ENCODE results near the gene MGMT. TPM values are rescaled to one million over a fixed set of nuclear protein-coding genes. Genes with fewer than 3 reads are reported as not detected.

Gene MGMT
- total RNA-seq, 8 experiments from 2014 or later = 11.4 to 25.8 (median 18.2) TPM

DNA sequence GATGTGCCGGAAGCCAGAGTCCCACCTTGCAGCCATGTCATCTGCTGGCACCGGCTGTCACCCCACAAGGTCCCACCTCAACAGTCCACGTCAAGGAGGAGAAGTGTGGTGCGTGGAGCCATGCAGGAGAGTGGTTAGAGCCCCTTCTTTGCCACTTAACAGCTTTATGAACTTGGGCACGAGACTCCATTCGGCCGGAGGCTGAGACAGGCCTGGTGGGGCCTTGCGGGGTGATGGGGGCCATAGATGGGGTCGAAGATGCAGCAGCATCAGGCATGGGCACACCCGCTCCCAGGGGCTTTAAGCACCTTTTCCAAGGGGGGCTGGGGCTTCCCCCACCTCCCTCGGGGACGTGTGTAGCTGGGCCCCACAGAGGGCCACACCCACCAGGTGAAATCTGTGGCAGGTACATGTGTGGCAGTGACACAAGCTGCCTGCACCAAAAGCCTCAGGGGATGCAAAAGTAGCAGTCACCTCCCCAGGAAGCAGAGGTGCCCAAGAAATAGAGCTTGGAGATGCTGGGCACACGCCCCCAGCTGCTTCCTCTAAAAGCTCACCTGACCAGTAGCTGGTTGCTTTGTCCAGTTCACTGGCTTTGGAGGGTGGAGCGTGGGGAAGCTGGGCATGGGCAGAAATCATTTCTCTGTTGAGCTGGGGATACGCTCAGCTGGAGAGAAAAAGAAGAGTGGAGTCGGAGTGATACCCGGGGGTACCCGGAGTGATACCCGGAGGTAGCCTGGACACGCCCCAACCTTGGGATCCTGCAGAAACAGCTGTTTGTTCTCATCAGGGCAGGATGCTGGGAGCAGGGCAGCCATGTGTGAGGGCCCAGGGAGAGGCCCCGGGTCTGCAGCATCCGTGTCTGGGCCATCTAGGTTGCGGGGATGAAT lies 297.2 kb downstream of the MGMT start:
- ATAC-seq (replicated peaks in 6 of 8) = no peak
- 60 to 100% (median 84%) methylated on average over 1 to 9 of the region's 23 CpGs; no CpG with 5 or more reads in 2 of the 10 experiments for WGBS, 10 experiments
- H3K4me3 ChIP-seq = no peak overlapping the region
- H3K4me1 ChIP-seq (replicated peaks in 1 of 2) = peaks cover 14 to 23% of the 10 kb centered on the region in 2 donors
- in situ Hi-C loops (cut with MboI; ENCODE audit: low pct_unique_long_range_greater_than_20kb in 2 of 9, low sequenced_read_pairs in 9 of 9, unreplicated experiment in 9 of 9) = no loop called here
- no peak overlapping the region for H3K27ac ChIP-seq

DNA sequence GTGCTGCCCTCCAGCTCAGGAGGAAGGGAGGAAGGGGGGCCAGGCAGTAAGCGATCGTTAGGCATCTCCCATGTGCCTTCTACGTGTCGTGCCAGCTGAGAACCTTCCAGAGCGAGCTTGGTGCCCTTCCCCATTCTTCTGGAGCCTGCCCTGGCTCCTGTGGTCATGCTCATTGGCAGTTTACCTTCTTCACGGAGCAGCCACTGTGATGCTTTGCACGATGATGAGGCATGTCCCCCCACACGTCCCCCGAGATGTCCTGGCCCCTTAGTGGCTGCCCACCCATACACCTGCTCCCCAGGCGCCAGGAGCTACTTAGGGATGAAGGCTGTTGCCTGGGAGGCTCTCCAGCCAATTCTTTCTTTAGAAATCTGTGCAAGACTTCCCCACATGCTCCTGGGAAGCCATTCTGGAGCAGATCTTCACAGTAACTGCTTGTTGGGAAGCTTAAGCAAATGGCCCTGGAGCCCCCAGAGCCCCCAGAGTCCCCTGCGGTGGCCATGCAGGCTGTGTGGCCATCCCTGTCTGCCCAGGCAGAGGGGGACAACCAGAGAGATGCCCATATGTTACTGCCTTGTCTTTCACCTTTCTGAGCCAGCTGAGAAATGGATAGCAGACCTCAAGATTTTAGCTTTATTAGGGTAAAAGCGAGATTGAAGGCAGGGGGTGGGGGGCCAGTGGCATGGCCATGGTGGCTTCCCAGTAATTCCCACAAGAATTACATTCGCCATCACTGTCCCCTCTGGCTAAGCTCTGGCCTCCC lies 298.0 kb downstream of the MGMT start:
- H3K27ac ChIP-seq = no peak overlapping the region
- in situ Hi-C loops (cut with MboI; ENCODE audit: low pct_unique_long_range_greater_than_20kb in 2 of 9, low sequenced_read_pairs in 9 of 9, unreplicated experiment in 9 of 9) = no loop called here
- H3K4me1 ChIP-seq (replicated peaks in 1 of 2) = peaks cover 14 to 23% of the 10 kb centered on the region in 2 donors
- no peak for ATAC-seq (replicated peaks in 6 of 8)
- no peak overlapping the region for H3K4me3 ChIP-seq
- WGBS, 10 experiments = 50 to 100% (median 96%) methylated on average over 1 to 3 of the region's 13 CpGs; no CpG with 5 or more reads in 6 of the 10 experiments

DNA sequence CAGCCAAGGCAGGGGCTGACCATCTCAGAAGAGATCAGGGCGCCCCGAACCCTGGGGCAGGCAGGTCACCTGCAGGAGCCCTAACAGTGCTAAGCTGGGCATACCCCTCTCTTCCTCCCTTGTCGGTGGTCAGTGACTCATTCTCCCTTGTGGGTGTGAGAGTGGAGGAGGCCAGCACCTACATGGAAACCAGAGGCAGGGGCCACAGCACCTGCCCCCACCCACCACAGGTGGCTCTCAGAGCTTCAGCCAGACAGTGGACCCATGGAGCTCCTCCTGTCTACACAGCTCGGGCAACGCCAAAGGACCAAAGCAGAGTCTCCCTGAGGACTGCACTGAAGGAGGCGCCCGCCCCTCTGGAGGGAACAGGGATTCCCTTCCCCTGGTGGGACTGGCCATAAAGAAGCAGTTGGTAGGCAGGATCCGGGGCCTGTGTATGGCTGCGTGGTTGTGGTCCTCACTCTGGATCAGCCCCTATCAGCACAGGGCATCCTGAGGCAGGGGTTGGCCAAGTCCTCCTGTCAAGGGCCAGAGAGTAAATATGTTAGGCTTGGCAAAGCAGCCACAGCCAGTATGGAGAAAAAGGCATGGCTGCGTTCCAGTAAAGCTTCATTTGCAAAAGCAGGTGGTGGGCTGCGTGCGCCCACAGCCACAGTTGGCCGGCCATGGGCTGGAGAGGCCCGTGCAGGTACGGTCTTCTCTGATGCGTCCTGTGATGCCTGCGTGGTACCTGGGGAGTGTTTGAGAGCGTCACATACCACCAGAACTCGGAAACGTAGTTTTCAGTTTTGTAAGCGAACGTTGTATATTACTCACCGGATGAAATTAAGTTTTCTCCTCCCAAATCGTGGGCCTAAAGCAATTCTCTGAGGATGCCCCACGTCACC lies 298.9 kb downstream of the MGMT start:
- no peak overlapping the region for H3K27ac ChIP-seq
- no peak overlapping the region for H3K4me3 ChIP-seq
- WGBS, 10 experiments = 75 to 100% (median 88%) methylated on average over 1 to 10 of the region's 25 CpGs; no CpG with 5 or more reads in 2 of the 10 experiments
- H3K4me1 ChIP-seq (replicated peaks in 1 of 2) = peaks cover 14 to 23% of the 10 kb centered on the region in 2 donors
- in situ Hi-C loops (cut with MboI; ENCODE audit: low pct_unique_long_range_greater_than_20kb in 2 of 9, low sequenced_read_pairs in 9 of 9, unreplicated experiment in 9 of 9) = no loop called here
- no peak for ATAC-seq (replicated peaks in 6 of 8)

DNA sequence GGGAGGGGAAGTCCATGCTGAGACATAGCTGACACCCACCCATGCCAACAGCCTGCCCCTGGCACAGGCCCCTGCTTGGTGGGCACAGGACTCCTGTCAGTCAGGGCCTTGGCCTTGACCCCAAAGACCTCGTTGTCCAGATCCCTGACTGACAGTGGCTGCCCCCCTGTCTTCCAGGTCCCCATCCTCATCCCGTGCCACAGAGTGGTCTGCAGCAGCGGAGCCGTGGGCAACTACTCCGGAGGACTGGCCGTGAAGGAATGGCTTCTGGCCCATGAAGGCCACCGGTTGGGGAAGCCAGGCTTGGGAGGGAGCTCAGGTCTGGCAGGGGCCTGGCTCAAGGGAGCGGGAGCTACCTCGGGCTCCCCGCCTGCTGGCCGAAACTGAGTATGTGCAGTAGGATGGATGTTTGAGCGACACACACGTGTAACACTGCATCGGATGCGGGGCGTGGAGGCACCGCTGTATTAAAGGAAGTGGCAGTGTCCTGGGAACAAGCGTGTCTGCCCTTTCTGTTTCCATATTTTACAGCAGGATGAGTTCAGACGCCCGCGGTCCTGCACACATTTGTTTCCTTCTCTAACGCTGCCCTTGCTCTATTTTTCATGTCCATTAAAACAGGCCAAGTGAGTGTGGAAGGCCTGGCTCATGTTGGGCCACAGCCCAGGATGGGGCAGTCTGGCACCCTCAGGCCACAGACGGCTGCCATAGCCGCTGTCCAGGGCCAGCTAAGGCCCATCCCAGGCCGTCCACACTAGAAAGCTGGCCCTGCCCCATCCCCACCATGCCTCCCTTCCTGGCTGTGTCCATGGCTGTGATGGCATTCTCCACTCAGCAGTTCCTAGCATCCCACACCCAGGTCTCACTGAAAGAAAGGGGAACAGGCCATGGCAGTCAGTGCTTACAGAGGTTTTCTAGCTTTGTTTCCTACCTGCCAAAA lies 299.8 kb downstream of the MGMT start:
- H3K4me1 ChIP-seq (replicated peaks in 1 of 2) = peaks cover 14 to 20% of the 10 kb centered on the region in 2 donors
- H3K4me3 ChIP-seq = no peak overlapping the region
- WGBS, 10 experiments = 78 to 100% (median 94%) methylated on average over 2 to 8 of the region's 25 CpGs; no CpG with 5 or more reads in 4 of the 10 experiments
- ATAC-seq (replicated peaks in 6 of 8) = no peak
- H3K27ac ChIP-seq = no peak overlapping the region
- in situ Hi-C loops (cut with MboI; ENCODE audit: low pct_unique_long_range_greater_than_20kb in 2 of 9, low sequenced_read_pairs in 9 of 9, unreplicated experiment in 9 of 9) = no loop called here

DNA sequence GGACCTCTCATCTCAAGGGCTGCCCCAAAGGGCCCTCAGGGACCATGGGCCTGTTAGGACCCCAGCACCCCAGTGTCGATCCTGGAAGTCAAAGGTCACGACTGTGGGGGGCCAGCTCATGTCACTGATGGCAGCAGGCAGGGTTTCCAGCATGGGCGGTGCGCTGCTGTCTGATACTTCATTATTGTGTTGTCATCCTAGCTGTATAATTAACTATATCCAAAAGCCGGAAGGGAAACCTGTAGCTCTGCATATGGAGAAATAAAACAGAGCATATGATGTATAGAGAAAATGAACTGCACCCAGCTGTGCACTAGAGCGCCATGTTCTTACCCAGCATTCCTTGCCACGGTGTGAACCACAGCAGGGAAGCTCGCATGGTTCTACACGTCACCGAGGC lies 300.7 kb downstream of the MGMT start:
- Histone ChIP-seq H3K27ac (no peak overlapping the region), H3K4me1 (replicated peaks in 1 of 2) (peaks cover 8 to 12% of the 10 kb centered on the region in 2 donors), H3K4me3 (no peak overlapping the region)
- WGBS, 10 experiments = 69 to 100% (median 96%) methylated on average over 1 to 6 of the region's 10 CpGs; no CpG with 5 or more reads in 2 of the 10 experiments
- no peak for ATAC-seq (replicated peaks in 6 of 8)
- in situ Hi-C loops (cut with MboI; ENCODE audit: low pct_unique_long_range_greater_than_20kb in 2 of 9, low sequenced_read_pairs in 9 of 9, unreplicated experiment in 9 of 9) = no loop called here

DNA sequence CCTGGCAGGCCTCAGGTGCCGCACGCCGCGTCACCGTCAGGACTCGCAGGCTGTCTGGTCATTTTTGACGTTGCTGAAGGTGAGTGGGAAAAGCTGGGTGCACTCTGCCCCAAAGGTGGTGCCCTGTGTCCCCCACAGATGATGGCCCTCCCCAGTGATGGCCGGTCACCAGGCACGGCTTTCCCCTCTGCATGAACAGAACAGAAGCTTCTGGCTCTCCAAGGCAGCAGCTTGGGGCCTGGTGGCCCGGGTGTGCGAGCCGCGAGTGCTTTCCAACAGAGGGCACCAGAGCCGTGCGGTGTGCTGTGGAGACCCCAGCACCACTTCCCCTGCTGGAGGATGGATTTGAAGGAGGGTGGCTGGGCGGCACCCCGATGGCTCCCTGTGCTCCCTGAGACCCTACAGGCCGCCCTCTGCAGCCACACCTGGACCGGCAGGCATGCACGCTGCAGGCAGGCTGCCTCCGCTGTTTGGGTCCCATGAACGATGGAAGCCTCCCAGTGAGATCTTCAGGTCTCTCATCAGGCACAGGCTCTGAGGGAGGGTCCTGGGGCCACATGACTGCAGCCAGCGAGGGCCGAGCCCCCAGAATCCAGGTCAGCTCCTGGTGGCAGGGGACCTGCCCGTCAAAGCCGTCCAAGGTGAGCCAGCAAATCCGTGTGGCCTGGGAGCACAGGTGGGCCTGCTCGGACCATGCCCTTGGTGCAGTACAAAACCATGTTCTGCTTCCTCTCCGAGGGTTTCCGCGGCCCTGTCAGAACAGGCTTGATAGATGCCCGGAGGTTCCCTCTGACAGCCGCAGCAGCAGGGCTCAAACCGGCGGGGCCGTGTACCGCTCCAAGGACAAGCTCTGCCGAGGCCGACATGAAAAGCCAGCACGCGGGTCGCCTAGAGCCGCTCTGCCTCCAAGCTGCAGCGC lies 301.7 kb downstream of the MGMT start:
- Histone ChIP-seq H3K4me3 (no peak overlapping the region), H3K4me1 (replicated peaks in 1 of 2) (peaks cover 0 to 2% of the 10 kb centered on the region in 2 donors), H3K27ac (no peak overlapping the region)
- ATAC-seq (replicated peaks in 6 of 8) = peak in 1 of 8 experiments; percentile 42
- WGBS, 10 experiments = 80 to 100% (median 93%) methylated on average over 1 to 16 of the region's 44 CpGs; no CpG with 5 or more reads in 2 of the 10 experiments
- in situ Hi-C loops (cut with MboI; ENCODE audit: low pct_unique_long_range_greater_than_20kb in 2 of 9, low sequenced_read_pairs in 9 of 9, unreplicated experiment in 9 of 9) = no loop called here

DNA sequence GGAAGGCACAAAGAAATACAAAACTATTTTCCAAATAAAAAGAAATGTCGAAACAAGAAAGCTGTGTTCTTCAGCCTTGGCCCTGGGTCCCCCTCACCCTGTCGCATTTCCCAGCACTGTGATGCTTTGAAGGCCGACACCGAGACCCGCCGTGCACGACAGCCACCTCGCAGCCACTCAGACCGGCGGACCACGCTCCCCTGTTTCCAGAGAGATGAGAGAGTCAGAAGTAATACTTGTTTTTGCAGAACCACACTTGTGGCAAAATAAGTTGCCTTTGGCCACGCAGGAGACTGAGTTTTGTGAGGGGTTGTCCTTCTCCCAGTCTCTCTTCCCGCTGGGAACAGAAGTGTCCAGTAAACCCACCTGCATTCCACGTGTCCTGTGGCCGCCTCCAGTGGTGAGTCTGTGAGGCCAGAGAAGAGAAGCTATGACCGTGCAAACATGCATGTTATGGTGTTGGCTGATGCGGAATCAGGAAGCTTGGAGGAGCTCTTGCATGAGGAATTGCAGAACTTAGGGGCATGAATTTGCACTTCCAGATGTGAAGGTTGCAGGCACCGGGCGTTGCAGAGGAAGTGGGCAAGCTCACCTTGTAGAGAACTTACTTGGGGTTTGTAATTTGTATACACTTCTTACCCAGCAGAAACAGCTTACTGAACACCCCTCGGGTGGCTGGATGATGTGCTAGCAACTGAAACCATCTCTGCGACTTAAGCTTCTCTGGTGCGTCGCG lies 302.5 kb downstream of the MGMT start:
- ATAC-seq (replicated peaks in 6 of 8) = no peak
- no peaks in the 10 kb centered on the region for H3K4me1 ChIP-seq (replicated peaks in 1 of 2)
- no peak overlapping the region for H3K27ac ChIP-seq
- WGBS, 10 experiments = 67 to 100% (median 90%) methylated on average over 1 to 16 of the region's 24 CpGs
- H3K4me3 ChIP-seq = no peak overlapping the region
- in situ Hi-C loops (cut with MboI; ENCODE audit: low pct_unique_long_range_greater_than_20kb in 2 of 9, low sequenced_read_pairs in 9 of 9, unreplicated experiment in 9 of 9) = no loop called here

DNA sequence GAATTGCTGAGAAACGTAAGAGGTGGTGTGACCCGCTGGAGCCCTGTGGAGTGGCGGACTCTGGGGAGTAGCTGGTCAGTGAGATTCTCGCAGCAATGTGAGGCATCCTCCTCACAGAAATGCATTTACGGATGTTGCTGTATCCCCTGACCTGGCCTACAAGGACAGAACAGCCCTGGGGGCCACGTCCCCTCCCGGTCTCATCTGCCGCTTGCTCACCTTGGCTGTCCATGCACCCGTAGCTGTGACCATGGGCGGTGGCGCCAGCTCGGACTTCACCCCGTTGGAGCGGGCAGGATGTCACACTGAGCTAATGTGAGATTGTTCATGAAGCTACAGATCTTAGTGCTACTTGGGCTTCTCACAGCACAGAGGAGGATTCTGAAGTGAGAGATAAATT lies 303.2 kb downstream of the MGMT start:
- ATAC-seq (replicated peaks in 6 of 8) = no peak
- no peaks in the 10 kb centered on the region for H3K4me1 ChIP-seq (replicated peaks in 1 of 2)
- WGBS, 10 experiments = 80 to 100% (median 82%) methylated on average over 1 to 10 of the region's 14 CpGs; no CpG with 5 or more reads in 4 of the 10 experiments
- H3K4me3 ChIP-seq = no peak overlapping the region
- no peak overlapping the region for H3K27ac ChIP-seq
- in situ Hi-C loops (cut with MboI; ENCODE audit: low pct_unique_long_range_greater_than_20kb in 2 of 9, low sequenced_read_pairs in 9 of 9, unreplicated experiment in 9 of 9) = no loop called here

DNA sequence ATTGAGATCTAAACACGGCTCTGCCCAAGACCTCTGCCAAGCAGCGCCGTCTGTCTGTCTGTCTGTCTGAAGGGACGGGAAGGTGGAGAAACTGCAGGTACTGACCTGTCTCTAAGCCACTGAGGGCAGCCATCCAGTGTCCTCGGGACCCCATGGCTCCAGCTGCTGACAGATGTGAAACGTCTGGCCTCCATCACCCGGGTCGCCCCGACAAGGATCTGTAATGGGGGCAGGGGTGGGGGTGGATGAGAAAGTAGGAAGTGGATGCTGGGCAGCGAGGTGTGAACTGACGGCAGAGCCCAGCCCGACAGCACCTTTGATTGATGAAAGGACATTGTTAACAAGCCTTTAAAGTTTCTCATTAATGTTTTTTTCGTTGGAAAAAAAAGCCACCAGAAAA lies 304.0 kb downstream of the MGMT start:
- Histone ChIP-seq H3K27ac (no peak overlapping the region), H3K4me1 (replicated peaks in 1 of 2) (no peaks in the 10 kb centered on the region), H3K4me3 (no peak overlapping the region)
- no peak for ATAC-seq (replicated peaks in 6 of 8)
- WGBS, 10 experiments = 0 to 100% (median 67%) methylated on average over 1 to 11 of the region's 13 CpGs; no CpG with 5 or more reads in 3 of the 10 experiments
- in situ Hi-C loops (cut with MboI; ENCODE audit: low pct_unique_long_range_greater_than_20kb in 2 of 9, low sequenced_read_pairs in 9 of 9, unreplicated experiment in 9 of 9) = no loop called here

DNA sequence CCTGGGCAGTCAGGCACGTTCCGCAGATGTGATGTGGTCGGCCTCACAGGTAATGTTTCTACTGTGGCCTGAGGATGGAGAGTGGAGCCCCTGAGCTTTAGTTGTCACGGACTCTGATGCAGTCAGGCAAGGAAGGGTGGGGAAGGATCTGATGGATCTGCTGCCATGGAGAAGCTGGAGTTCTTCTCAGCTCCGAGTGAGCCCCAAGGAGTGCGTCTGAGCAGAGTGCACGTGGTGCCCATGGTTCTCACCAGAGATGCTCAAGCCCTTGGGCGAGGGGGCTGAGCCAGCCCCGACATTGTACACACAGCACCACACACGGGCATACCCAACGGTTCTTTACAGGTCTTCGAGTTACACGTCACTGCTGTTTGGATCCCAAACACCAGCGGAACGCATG lies 304.5 kb downstream of the MGMT start:
- no peak overlapping the region for H3K27ac ChIP-seq
- in situ Hi-C loops (cut with MboI; ENCODE audit: low pct_unique_long_range_greater_than_20kb in 2 of 9, low sequenced_read_pairs in 9 of 9, unreplicated experiment in 9 of 9) = no loop called here
- H3K4me1 ChIP-seq (replicated peaks in 1 of 2) = no peaks in the 10 kb centered on the region
- no peak for ATAC-seq (replicated peaks in 6 of 8)
- no peak overlapping the region for H3K4me3 ChIP-seq
- 60 to 100% (median 93%) methylated on average over 1 to 9 of the region's 15 CpGs; no CpG with 5 or more reads in 3 of the 10 experiments for WGBS, 10 experiments
